Caco-2 (cell line): ENCODE data around the gene HDHD3. TPM values are rescaled to one million over a fixed set of nuclear protein-coding genes. Genes with fewer than 3 reads are reported as not detected.

Experiments
- BruUV-seq: library from RNA; stranded (reverse); fragments of 400-500 nt; replicated peaks from 2 replicates; lab custom pipeline; 2021; lab: Mats Ljungman, UMichigan
- CTCF ChIA-PET: fragments of 300-600 bp; sonication (Branson Sonifier 250); formaldehyde crosslinking; loops from one replicate; lab custom pipeline; 2022; ENCODE audit warnings: antibody characterized with exemption; lab: Charles Lee
- POLR2A ChIA-PET: fragments of 300-600 bp; sonication (Branson Sonifier 250); formaldehyde crosslinking; loops from one replicate; lab custom pipeline; 2022; ENCODE audit warnings: antibody characterized with exemption; lab: Charles Lee
- DNase-seq, 2 experiments: peaks; one replicate each; pipeline versions ENCODE4 v3.0.0 to v3.0.0-alpha.2; 2020 to 2022
- H3K27me3 ChIP-seq: replicated peaks from 2 replicates; pipeline ENCODE4 v1.6.0; 2011; ENCODE audit warnings: low read length; ENCODE audit not compliant: control insufficient read depth, insufficient read depth
- H3K36me3 ChIP-seq: 2 replicates; pipeline ENCODE4 v1.5.1; 2011; ENCODE audit warnings: low read length; ENCODE audit not compliant: control insufficient read depth, insufficient read depth
- H3K4me1 ChIP-seq: fragments of 250-450 bp; sonication (Bioruptor Pico); 2 replicates; pipeline ENCODE4 v1.5.1; 2020; ENCODE audit warnings: mild to moderate bottlenecking
- H3K4me3 ChIP-seq: 2 replicates; pipeline ENCODE4 v1.5.1; 2011; ENCODE audit warnings: low read depth, mild to moderate bottlenecking, control low read depth, low read length
- H3K9me3 ChIP-seq: fragments of 250-450 bp; sonication (Bioruptor Pico); 2 replicates; pipeline ENCODE4 v1.5.1; 2020; ENCODE audit warnings: mild to moderate bottlenecking, moderate library complexity
- H3K27ac Mint-ChIP-seq: one replicate; pipeline ENCODE4 v1.8.0; 2022; ENCODE audit warnings: mixed read lengths; ENCODE audit not compliant: unreplicated experiment
- H3K27me3 Mint-ChIP-seq: one replicate; pipeline ENCODE4 v1.8.0; 2022; ENCODE audit warnings: mixed read lengths; ENCODE audit not compliant: insufficient read depth, unreplicated experiment
- H3K36me3 Mint-ChIP-seq: one replicate; pipeline ENCODE4 v1.8.0; 2022; ENCODE audit warnings: mild to moderate bottlenecking, mixed read lengths; ENCODE audit not compliant: insufficient read depth, unreplicated experiment
- H3K4me1 Mint-ChIP-seq: one replicate; pipeline ENCODE4 v1.8.0; 2022; ENCODE audit warnings: low read depth, mixed read lengths; ENCODE audit not compliant: unreplicated experiment
- H3K4me3 Mint-ChIP-seq: one replicate; pipeline ENCODE4 v1.8.0; 2022; ENCODE audit warnings: mild to moderate bottlenecking, moderate library complexity, mixed read lengths; ENCODE audit not compliant: unreplicated experiment
- H3K9me3 Mint-ChIP-seq: one replicate; pipeline ENCODE4 v1.8.0; 2022; ENCODE audit warnings: mixed read lengths; ENCODE audit not compliant: unreplicated experiment
- intact Hi-C: fragments of 100-400 bp; cut with micrococcal nuclease; formaldehyde crosslinking; loops from one replicate; pipeline ENCODE4 v1.10.0; 2022; ENCODE audit not compliant: unreplicated experiment
- total RNA-seq: library from RNA; stranded (reverse); gene quantifications from 2 replicates; pipeline ENCODE4 v1.2.3, GENCODE V29; 2022
- TF ChIP-seq, protein P1 (sequence below), 2 experiments: fragments of 200-600 bp in 1 of 2; IDR thresholded peaks; 1 replicate in 1 of 2; 2 replicates in 1 of 2; pipeline versions ENCODE4 v1.5.1 to v1.8.0; 2011 to 2022; ENCODE audit warnings: antibody characterized with exemption in 1 of 2, control low read depth in 1 of 2, inconsistent platforms in 1 of 2, low read depth in 1 of 2, low read length in 1 of 2, mild to moderate bottlenecking in 1 of 2, moderate library complexity in 1 of 2; ENCODE audit not compliant: insufficient read depth in 1 of 2, severe bottlenecking in 1 of 2, unreplicated experiment in 1 of 2

The HDHD3 gene
- total RNA-seq, 1 experiment from 2014 or later = 64.9 TPM

DNA sequence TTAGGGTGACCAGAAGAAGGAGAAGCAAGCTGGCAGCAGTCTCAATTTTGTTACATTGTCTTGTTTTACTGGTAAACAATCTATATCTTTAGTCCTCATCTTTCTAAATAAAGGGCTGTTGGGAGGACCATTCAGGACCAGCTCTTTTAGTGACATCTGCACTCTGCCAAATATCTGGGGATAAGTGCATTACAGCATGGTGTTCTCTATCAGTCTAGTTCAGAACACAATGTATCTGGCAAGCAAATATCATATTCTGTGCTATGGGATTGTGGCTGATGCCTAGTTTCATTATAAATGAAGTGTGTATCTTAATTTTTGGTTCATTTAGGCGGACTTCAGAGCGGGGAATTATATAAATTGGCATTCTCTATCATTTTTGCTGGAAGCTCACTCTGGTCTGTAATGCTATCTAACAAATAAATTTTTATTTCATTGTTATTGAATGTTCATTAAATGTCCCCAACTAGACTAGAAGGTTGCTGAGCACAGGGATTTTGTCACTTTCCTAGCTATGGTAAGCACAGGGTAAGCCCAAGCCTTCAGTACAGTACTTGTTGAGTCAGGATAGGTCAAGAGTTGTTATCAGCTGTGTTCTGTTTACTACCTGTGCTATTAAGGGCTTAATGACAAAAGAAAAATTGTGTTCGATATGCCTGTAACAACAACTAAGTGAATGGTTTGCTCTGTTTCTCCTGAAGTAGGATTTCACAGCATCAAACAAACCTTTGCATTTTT, 48.6 kb downstream of the HDHD3 start:
- Mint-ChIP-seq H3K9me3 (no peaks in the 10 kb centered on the region), H3K4me3 (no peak overlapping the region), H3K27ac (no peak overlapping the region), H3K4me1 (no peaks in the 10 kb centered on the region), H3K27me3 (no peaks in the 10 kb centered on the region), H3K36me3 (no peaks in the 10 kb centered on the region)
- TF ChIP-seq, protein P1, sequence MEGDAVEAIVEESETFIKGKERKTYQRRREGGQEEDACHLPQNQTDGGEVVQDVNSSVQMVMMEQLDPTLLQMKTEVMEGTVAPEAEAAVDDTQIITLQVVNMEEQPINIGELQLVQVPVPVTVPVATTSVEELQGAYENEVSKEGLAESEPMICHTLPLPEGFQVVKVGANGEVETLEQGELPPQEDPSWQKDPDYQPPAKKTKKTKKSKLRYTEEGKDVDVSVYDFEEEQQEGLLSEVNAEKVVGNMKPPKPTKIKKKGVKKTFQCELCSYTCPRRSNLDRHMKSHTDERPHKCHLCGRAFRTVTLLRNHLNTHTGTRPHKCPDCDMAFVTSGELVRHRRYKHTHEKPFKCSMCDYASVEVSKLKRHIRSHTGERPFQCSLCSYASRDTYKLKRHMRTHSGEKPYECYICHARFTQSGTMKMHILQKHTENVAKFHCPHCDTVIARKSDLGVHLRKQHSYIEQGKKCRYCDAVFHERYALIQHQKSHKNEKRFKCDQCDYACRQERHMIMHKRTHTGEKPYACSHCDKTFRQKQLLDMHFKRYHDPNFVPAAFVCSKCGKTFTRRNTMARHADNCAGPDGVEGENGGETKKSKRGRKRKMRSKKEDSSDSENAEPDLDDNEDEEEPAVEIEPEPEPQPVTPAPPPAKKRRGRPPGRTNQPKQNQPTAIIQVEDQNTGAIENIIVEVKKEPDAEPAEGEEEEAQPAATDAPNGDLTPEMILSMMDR (IDR thresholded peaks at IDR 0.05; ENCODE audit: insufficient read depth in 1 of 2, low read depth in 1 of 2, low read length in 1 of 2, severe bottlenecking in 1 of 2, unreplicated experiment in 1 of 2) = no peak
- intact Hi-C loops = no loop called here
- no peak overlapping the region for H3K4me3 ChIP-seq
- no peak for DNase-seq
- H3K9me3 ChIP-seq = no peaks in the 10 kb centered on the region
- H3K36me3 ChIP-seq = no peaks in the 10 kb centered on the region
- no peaks in the 10 kb centered on the region for H3K27me3 ChIP-seq
- POLR2A ChIA-PET = no interaction called here
- no peaks in the 10 kb centered on the region for H3K4me1 ChIP-seq
- no TSS peak for BruUV-seq
- CTCF ChIA-PET = interaction anchor here (1.0 kb wide), 1 partner anchor 12 kb away, joined by 3 read pairs; the partner anchor contains the start of gene WDR31

DNA sequence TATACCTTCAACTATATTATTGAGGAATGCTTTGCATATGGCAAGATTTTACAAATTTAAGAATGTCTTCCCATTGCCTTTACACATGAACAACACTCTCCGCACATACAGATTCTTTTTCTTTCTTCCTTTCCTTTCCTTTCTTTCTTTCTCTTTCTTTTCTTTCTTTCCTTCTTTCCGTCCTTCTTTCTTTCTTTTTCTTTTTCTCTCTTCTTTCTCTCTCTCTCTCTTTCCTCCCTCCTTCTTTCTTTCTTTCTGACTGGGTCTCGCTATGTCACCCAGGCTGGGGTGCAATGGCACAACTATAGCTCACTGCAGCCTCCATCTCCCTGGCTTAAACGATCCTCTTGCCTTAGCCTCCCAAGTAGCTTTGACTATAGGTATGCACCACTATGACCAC, 50.6 kb downstream of the HDHD3 start:
- Mint-ChIP-seq H3K27me3 (no peaks in the 10 kb centered on the region), H3K9me3 (no peaks in the 10 kb centered on the region), H3K4me3 (no peak overlapping the region), H3K27ac (no peak overlapping the region), H3K4me1 (no peaks in the 10 kb centered on the region), H3K36me3 (no peaks in the 10 kb centered on the region)
- Histone ChIP-seq H3K4me1 (no peaks in the 10 kb centered on the region), H3K9me3 (no peaks in the 10 kb centered on the region), H3K27me3 (no peaks in the 10 kb centered on the region), H3K36me3 (no peaks in the 10 kb centered on the region), H3K4me3 (no peak overlapping the region)
- TF ChIP-seq, protein P1 (IDR thresholded peaks at IDR 0.05; ENCODE audit: insufficient read depth in 1 of 2, low read depth in 1 of 2, low read length in 1 of 2, severe bottlenecking in 1 of 2, unreplicated experiment in 1 of 2) = no peak
- CTCF ChIA-PET = no interaction called here
- DNase-seq = no peak
- POLR2A ChIA-PET = no interaction called here
- no TSS peak for BruUV-seq
- intact Hi-C loops = no loop called here

Other genes with a start within 250 kb of the HDHD3 start
- gene SLC31A2, start 226.0 kb downstream of the HDHD3 start, total RNA-seq = 4.7 and 5.1 TPM in 2 replicates
- 20.1 TPM in 2 replicates for gene FKBP15, start 155.7 kb downstream of the HDHD3 start, total RNA-seq
- 57.8 and 64.9 TPM in 2 replicates for gene SLC31A1, start 155.4 kb downstream of the HDHD3 start, total RNA-seq
- gene CDC26, start 101.4 kb downstream of the HDHD3 start, total RNA-seq = 27.3 and 29.3 TPM in 2 replicates
- 37.5 and 38.6 TPM in 2 replicates for gene PRPF4, start 101.3 kb downstream of the HDHD3 start, total RNA-seq
- gene RNF183, start 73.6 kb downstream of the HDHD3 start, total RNA-seq = 1.5 and 3.3 TPM in 2 replicates
- gene WDR31, start 36.7 kb downstream of the HDHD3 start, total RNA-seq = 1.9 and 2.3 TPM in 2 replicates
- gene BSPRY, start 27.4 kb downstream of the HDHD3 start, total RNA-seq = 14.5 and 14.7 TPM in 2 replicates
- 43.6 and 48.8 TPM in 2 replicates for gene ALAD, start 24.3 kb upstream of the HDHD3 start, total RNA-seq
- gene POLE3, start 33.7 kb upstream of the HDHD3 start, total RNA-seq = 48.8 and 57.2 TPM in 2 replicates
- gene C9orf43, start 33.8 kb upstream of the HDHD3 start, total RNA-seq = 1.1 and 1.9 TPM in 2 replicates
- gene RGS3, start 86.7 kb upstream of the HDHD3 start, total RNA-seq = 70.8 and 71.1 TPM in 2 replicates